CD14-positive monocyte (primary cell): Measurements from ENCODE around the gene FATE1. TPM values are rescaled to one million over a fixed set of nuclear protein-coding genes. Genes with fewer than 3 reads are reported as not detected.

Source experiments
- DNase-seq, 3 donors: peaks; one replicate each; pipeline ENCODE4 v3.0.0-alpha.2; 2011 to 2022
- H2AFZ ChIP-seq: 2 replicates; pipeline ENCODE4 v1.6.0; 2012; ENCODE audit warnings: mild to moderate bottlenecking, low read depth, low read length, inconsistent platforms; ENCODE audit not compliant: insufficient read depth, poor library complexity, severe bottlenecking
- H3K27ac ChIP-seq, 2 donors: 1 replicate in 1 of 2; 2 replicates in 1 of 2; pipeline ENCODE4 v1.5.1; 2012 to 2013; ENCODE audit warnings: low read length in 2 of 2, control low read depth in 1 of 2, inconsistent platforms in 1 of 2, low read depth in 1 of 2, mild to moderate bottlenecking in 1 of 2
- H3K27me3 ChIP-seq, 2 donors: one replicate each; pipeline versions ENCODE4 v1.6.0 to v1.6.1; 2011 to 2013; ENCODE audit warnings: low read length in 2 of 2; ENCODE audit not compliant: control insufficient read depth in 2 of 2, insufficient read depth in 2 of 2
- H3K36me3 ChIP-seq, 2 donors: replicated peaks in 1 of 2; 1 replicate in 1 of 2; 2 replicates in 1 of 2; pipeline versions ENCODE4 v1.5.1 to v1.6.1; 2012 to 2013; ENCODE audit warnings: low read length in 2 of 2, control low read depth in 1 of 2, inconsistent platforms in 1 of 2, mild to moderate bottlenecking in 1 of 2; ENCODE audit not compliant: insufficient read depth in 2 of 2, control insufficient read depth in 1 of 2
- H3K4me1 ChIP-seq, 2 donors: 1 replicate in 1 of 2; 2 replicates in 1 of 2; pipeline versions ENCODE4 v1.5.1 to v1.6.1; 2012 to 2013; ENCODE audit warnings: low read length in 2 of 2, control low read depth in 1 of 2, inconsistent platforms in 1 of 2, mild to moderate bottlenecking in 1 of 2, moderate library complexity in 1 of 2; ENCODE audit not compliant: insufficient read depth in 2 of 2, control insufficient read depth in 1 of 2
- H3K4me2 ChIP-seq: replicated peaks from 2 replicates; pipeline ENCODE3; 2012; ENCODE audit warnings: low read length, moderate library complexity, mild to moderate bottlenecking; ENCODE audit not compliant: poor library complexity, severe bottlenecking; ENCODE audit errors: extremely low read depth
- H3K4me3 ChIP-seq, 3 experiments: fragments of 200-600 bp in 1 of 3; sonication (generic) in 1 of 3; replicated peaks in 1 of 3; 1 replicate in 2 of 3; 2 replicates in 1 of 3; pipeline ENCODE4 v1.5.1; 2011 to 2013; ENCODE audit warnings: low read length in 3 of 3, mild to moderate bottlenecking in 3 of 3, control low read depth in 2 of 3, low read depth in 2 of 3, inconsistent platforms in 1 of 3, moderate library complexity in 1 of 3
- H3K79me2 ChIP-seq: 2 replicates; pipeline ENCODE4 v1.6.0; 2012; ENCODE audit warnings: mild to moderate bottlenecking, control low read depth, inconsistent platforms, low read length, moderate library complexity; ENCODE audit not compliant: insufficient read depth
- H3K9ac ChIP-seq: 2 replicates; pipeline ENCODE4 v1.6.0; 2017; ENCODE audit warnings: low read length, mild to moderate bottlenecking; ENCODE audit not compliant: insufficient read depth, poor library complexity, severe bottlenecking
- H3K9me3 ChIP-seq, 2 donors: replicated peaks in 1 of 2; 1 replicate in 1 of 2; 2 replicates in 1 of 2; pipeline versions ENCODE4 v1.5.1 to v1.6.1; 2012 to 2013; ENCODE audit warnings: low read length in 2 of 2, control low read depth in 1 of 2; ENCODE audit not compliant: control insufficient read depth in 1 of 2, insufficient read depth in 1 of 2
- H4K20me1 ChIP-seq: 2 replicates; pipeline ENCODE4 v1.6.0; 2012; ENCODE audit warnings: mild to moderate bottlenecking, low read length, control low read depth, moderate library complexity; ENCODE audit not compliant: insufficient read depth
- H3K27ac Mint-ChIP-seq, 7 donors: one replicate each; pipeline ENCODE4 v1.8.0; 2020; ENCODE audit warnings: mild to moderate bottlenecking in 7 of 7, mixed read lengths in 7 of 7, moderate library complexity in 6 of 7, inconsistent platforms in 2 of 7
- H3K27me3 Mint-ChIP-seq, 3 donors: one replicate each; pipeline ENCODE4 v1.8.0; 2021 to 2022; ENCODE audit warnings: low read depth in 3 of 3, mild to moderate bottlenecking in 3 of 3, mixed read lengths in 3 of 3, moderate library complexity in 3 of 3, inconsistent platforms in 1 of 3
- H3K36me3 Mint-ChIP-seq, 2 donors: one replicate each; pipeline ENCODE4 v1.8.0; 2020; ENCODE audit warnings: mixed read lengths in 2 of 2, inconsistent platforms in 1 of 2, mild to moderate bottlenecking in 1 of 2
- H3K4me1 Mint-ChIP-seq: one replicate; pipeline ENCODE4 v1.8.0; 2020; ENCODE audit warnings: mild to moderate bottlenecking, mixed read lengths
- H3K4me3 Mint-ChIP-seq, 2 donors: one replicate each; pipeline ENCODE4 v1.8.0; 2020; ENCODE audit warnings: mild to moderate bottlenecking in 2 of 2, mixed read lengths in 2 of 2, moderate library complexity in 1 of 2
- H3K9me3 Mint-ChIP-seq, 7 donors: one replicate each; pipeline ENCODE4 v1.8.0; 2020 to 2022; ENCODE audit warnings: mixed read lengths in 7 of 7, mild to moderate bottlenecking in 6 of 7, moderate library complexity in 6 of 7, inconsistent platforms in 2 of 7
- WGBS: methylation state at CpG from one replicate; pipeline ENCODE4 v1.1.5; 2013; ENCODE audit warnings: missing lambda C conversion rate; ENCODE audit not compliant: insufficient coverage; 5-methylcytosine and 5-hydroxymethylcytosine counted together
- intact Hi-C, 2 donors: fragments of 100-400 bp; cut with micrococcal nuclease; formaldehyde crosslinking; loops; one replicate each; pipeline versions ENCODE4 v1.15.0 to v1.15.1; 2023
- polyA plus RNA-seq, 3 donors: library from polyadenylated mRNA; depleted of rRNA in 1 of 3; unstranded in 2 of 3; stranded (reverse) in 1 of 3; fragments of 300-500 nt in 2 of 3; fragments of >200 nt in 1 of 3; fragmentation: Illumina TruSeq in 2 of 3; gene quantifications; 1 replicate in 2 of 3; 2 replicates in 1 of 3; pipeline ENCODE4 v1.2.3, GENCODE V29; 2012 to 2021
- TF ChIP-seq, protein P1 (sequence below): fragments of 200-600 bp; IDR thresholded peaks from one replicate; pipeline ENCODE4 v1.8.0; 2022; ENCODE audit warnings: antibody characterized with exemption, mild to moderate bottlenecking

FATE1 gene
- polyA plus RNA-seq, 3 donors: not detected

- H3K27me3 ChIP-seq: no peaks in the 10 kb centered on the region
- peaks cover 14% of the 10 kb centered on the region for H3K4me1 Mint-ChIP-seq
- H3K4me1 ChIP-seq: peaks cover 6% of the 10 kb centered on the region in 2 donors
- H4K20me1 ChIP-seq: no peaks in the 10 kb centered on the region
- H3K27ac ChIP-seq: no peak overlapping the region
- H3K4me2 ChIP-seq: no peak overlapping the region
- intact Hi-C loops: no loop called here
- H3K27ac Mint-ChIP-seq: no peak overlapping the region
- no peak overlapping the region for H3K9ac ChIP-seq
- no peak for DNase-seq
- H3K36me3 Mint-ChIP-seq: no peaks in the 10 kb centered on the region
- WGBS: no CpG with 5 or more reads among the region's 4 CpGs
- no peak overlapping the region for H3K4me3 Mint-ChIP-seq
- H3K4me3 ChIP-seq: no peak overlapping the region
- H3K36me3 ChIP-seq: no peaks in the 10 kb centered on the region
- peaks cover 4 to 9% (median 6%) of the 10 kb centered on the region in 3 donors for H3K27me3 Mint-ChIP-seq
- H3K79me2 ChIP-seq: no peaks in the 10 kb centered on the region
- TF ChIP-seq, protein P1, sequence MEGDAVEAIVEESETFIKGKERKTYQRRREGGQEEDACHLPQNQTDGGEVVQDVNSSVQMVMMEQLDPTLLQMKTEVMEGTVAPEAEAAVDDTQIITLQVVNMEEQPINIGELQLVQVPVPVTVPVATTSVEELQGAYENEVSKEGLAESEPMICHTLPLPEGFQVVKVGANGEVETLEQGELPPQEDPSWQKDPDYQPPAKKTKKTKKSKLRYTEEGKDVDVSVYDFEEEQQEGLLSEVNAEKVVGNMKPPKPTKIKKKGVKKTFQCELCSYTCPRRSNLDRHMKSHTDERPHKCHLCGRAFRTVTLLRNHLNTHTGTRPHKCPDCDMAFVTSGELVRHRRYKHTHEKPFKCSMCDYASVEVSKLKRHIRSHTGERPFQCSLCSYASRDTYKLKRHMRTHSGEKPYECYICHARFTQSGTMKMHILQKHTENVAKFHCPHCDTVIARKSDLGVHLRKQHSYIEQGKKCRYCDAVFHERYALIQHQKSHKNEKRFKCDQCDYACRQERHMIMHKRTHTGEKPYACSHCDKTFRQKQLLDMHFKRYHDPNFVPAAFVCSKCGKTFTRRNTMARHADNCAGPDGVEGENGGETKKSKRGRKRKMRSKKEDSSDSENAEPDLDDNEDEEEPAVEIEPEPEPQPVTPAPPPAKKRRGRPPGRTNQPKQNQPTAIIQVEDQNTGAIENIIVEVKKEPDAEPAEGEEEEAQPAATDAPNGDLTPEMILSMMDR: no peak
- peaks cover 0 to 3% (median 0%) of the 10 kb centered on the region in 7 donors for H3K9me3 Mint-ChIP-seq
- H3K9me3 ChIP-seq: no peaks in the 10 kb centered on the region
- no peak overlapping the region for H2AFZ ChIP-seq
These were observed 11.5 kb downstream of the FATE1 start for GRCh38 chrX:151727346-151727745.

- no CpG with 5 or more reads among the region's 4 CpGs for WGBS
- no peak overlapping the region for H3K27ac Mint-ChIP-seq
- H3K9me3 Mint-ChIP-seq: no peaks in the 10 kb centered on the region
- Histone ChIP-seq H3K79me2 (no peaks in the 10 kb centered on the region), H3K27me3 (no peaks in the 10 kb centered on the region), H3K36me3 (no peaks in the 10 kb centered on the region), H3K9me3 (no peaks in the 10 kb centered on the region), H3K4me1 (peaks cover 6% of the 10 kb centered on the region in 2 donors), H3K9ac (no peak overlapping the region), H4K20me1 (no peaks in the 10 kb centered on the region), H3K4me3 (no peak overlapping the region), H3K27ac (no peak overlapping the region), H3K4me2 (no peak overlapping the region), H2AFZ (no peak overlapping the region)
- TF ChIP-seq, protein P1: no peak
- H3K4me1 Mint-ChIP-seq: peaks cover 10% of the 10 kb centered on the region
- H3K27me3 Mint-ChIP-seq: peaks cover 6 to 15% (median 9%) of the 10 kb centered on the region in 3 donors
- no peaks in the 10 kb centered on the region for H3K36me3 Mint-ChIP-seq
- no peak overlapping the region for H3K4me3 Mint-ChIP-seq
- intact Hi-C loops: no loop called here
- DNase-seq: no peak
These were observed 13.4 kb downstream of the FATE1 start for GRCh38 chrX:151729056-151729725.
